SU-DHL-6 (cell line): ENCODE results near the gene NXPH1.

Experiments
- EZH2phosphoT487 ChIP-seq: fragments of 200-600 bp; sonication (generic), shearing (Covaris generic); conservative IDR thresholded peaks from 2 replicates; pipeline ENCODE4 v1.6.1; 2018; ENCODE audit warnings: mild to moderate bottlenecking, antibody characterized with exemption, low read length, moderate library complexity, mixed read lengths
- TF ChIP-seq, protein P1 (sequence below): fragments of 200-600 bp; sonication (generic); IDR thresholded peaks from one replicate; pipeline ENCODE4 v1.5.1; 2017; ENCODE audit warnings: antibody characterized with exemption, mild to moderate bottlenecking, low read length, moderate library complexity; ENCODE audit not compliant: insufficient read depth, poor library complexity, severe bottlenecking

DNA sequence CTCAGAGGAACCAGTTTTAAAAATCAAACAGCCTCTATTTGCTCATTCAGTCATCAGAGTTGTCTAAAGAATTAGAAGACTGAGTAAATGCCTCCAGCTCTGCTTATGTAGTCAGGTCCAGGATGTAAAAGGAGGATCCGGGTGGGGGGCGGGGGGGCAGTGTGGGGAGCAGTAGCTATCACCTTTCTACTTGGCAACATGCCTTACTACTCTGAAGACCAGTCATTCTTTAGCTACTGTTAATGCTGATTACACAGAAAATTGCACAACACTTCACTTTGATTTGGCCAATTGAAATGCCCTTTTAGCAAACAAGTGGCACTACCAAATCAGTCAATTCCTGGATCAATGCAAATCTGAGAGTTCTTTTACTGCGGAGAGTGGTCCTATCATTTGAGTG, 164.2 kb downstream of the NXPH1 start:
- TF ChIP-seq, protein P1, sequence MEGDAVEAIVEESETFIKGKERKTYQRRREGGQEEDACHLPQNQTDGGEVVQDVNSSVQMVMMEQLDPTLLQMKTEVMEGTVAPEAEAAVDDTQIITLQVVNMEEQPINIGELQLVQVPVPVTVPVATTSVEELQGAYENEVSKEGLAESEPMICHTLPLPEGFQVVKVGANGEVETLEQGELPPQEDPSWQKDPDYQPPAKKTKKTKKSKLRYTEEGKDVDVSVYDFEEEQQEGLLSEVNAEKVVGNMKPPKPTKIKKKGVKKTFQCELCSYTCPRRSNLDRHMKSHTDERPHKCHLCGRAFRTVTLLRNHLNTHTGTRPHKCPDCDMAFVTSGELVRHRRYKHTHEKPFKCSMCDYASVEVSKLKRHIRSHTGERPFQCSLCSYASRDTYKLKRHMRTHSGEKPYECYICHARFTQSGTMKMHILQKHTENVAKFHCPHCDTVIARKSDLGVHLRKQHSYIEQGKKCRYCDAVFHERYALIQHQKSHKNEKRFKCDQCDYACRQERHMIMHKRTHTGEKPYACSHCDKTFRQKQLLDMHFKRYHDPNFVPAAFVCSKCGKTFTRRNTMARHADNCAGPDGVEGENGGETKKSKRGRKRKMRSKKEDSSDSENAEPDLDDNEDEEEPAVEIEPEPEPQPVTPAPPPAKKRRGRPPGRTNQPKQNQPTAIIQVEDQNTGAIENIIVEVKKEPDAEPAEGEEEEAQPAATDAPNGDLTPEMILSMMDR: no peak
- no peak for TF ChIP-seq EZH2phosphoT487
